GM23338 (cell line): Measurements from ENCODE around the gene TRIM24.
A peak's percentile ranks its signal among the peaks of the same experiment; 100 is the strongest.

ENCODE experiments used
- CREB1 ChIP-seq: fragments of 250-450 bp; sonication (Bioruptor Pico); IDR thresholded peaks from 2 replicates; pipeline ENCODE4 v1.5.0; 2020; ENCODE audit warnings: low read depth, mild to moderate bottlenecking, moderate library complexity
- CTCF ChIP-seq, 2 experiments: fragments of 200-600 bp in 1 of 2; sonication (generic) in 1 of 2; conservative IDR thresholded peaks; 2 replicates each; pipeline versions ENCODE4 v1.5.1 to v1.6.1; 2016 to 2017; ENCODE audit warnings: antibody characterized with exemption in 2 of 2, low read depth in 2 of 2, mild to moderate bottlenecking in 2 of 2, moderate library complexity in 1 of 2
- ETS1 ChIP-seq: IDR thresholded peaks from 2 replicates; pipeline ENCODE4 v1.6.1; 2016; ENCODE audit warnings: antibody characterized with exemption
- EZH2 ChIP-seq: fragments of 200-600 bp; sonication (generic); IDR thresholded peaks from one replicate; pipeline ENCODE4 v1.8.0; 2017; ENCODE audit warnings: antibody characterized with exemption, mild to moderate bottlenecking, low read depth; ENCODE audit not compliant: unreplicated experiment
- EZH2phosphoT487 ChIP-seq: fragments of 200-600 bp; sonication (generic); IDR thresholded peaks from one replicate; pipeline ENCODE4 v1.8.1; 2018; ENCODE audit warnings: antibody characterized with exemption; ENCODE audit not compliant: unreplicated experiment
- JUNB ChIP-seq: IDR thresholded peaks from one replicate; pipeline ENCODE4 v1.6.1; 2016; ENCODE audit warnings: antibody characterized with exemption; ENCODE audit not compliant: unreplicated experiment
- NANOG ChIP-seq: IDR thresholded peaks from 2 replicates; pipeline ENCODE4 v1.6.1; 2016; ENCODE audit warnings: antibody characterized with exemption, borderline replicate concordance
- POLR2AphosphoS5 ChIP-seq: IDR thresholded peaks from 2 replicates; pipeline ENCODE4 v1.6.1; 2016; ENCODE audit warnings: antibody characterized with exemption, low read depth
- REST ChIP-seq: IDR thresholded peaks from one replicate; pipeline ENCODE4 v1.6.1; 2018; ENCODE audit warnings: antibody characterized with exemption; ENCODE audit not compliant: unreplicated experiment
- STAT1 ChIP-seq: IDR thresholded peaks from one replicate; pipeline ENCODE4 v1.6.1; 2016; ENCODE audit warnings: antibody characterized with exemption; ENCODE audit not compliant: unreplicated experiment
- ZNF114 ChIP-seq: fragments of 250-450 bp; sonication (Bioruptor Pico); IDR thresholded peaks from 2 replicates; pipeline ENCODE4 v1.5.0; 2020; ENCODE audit warnings: mild to moderate bottlenecking, moderate library complexity
- ZNF331 ChIP-seq: fragments of 250-450 bp; sonication (Bioruptor Pico); IDR thresholded peaks from 2 replicates; pipeline ENCODE4 v1.5.0; 2020; ENCODE audit warnings: low read depth, mild to moderate bottlenecking, moderate library complexity
- ZNF462 ChIP-seq: fragments of 250-450 bp; sonication (Bioruptor Pico); IDR thresholded peaks from 2 replicates; pipeline ENCODE4 v1.5.0; 2020; ENCODE audit warnings: mild to moderate bottlenecking, moderate library complexity

- TF ChIP-seq POLR2AphosphoS5 = no peak
- TF ChIP-seq REST = no peak
- no peak for TF ChIP-seq CTCF (conservative IDR thresholded peaks at IDR 0.05; ENCODE audit: low read depth in 2 of 2)
- TF ChIP-seq EZH2phosphoT487 = no peak
- TF ChIP-seq ETS1 = no peak
- TF ChIP-seq ZNF114 (CRISPR knock-in tag) = no peak
- TF ChIP-seq NANOG = 0 out of 2 replicates have a peak, but pooled peaks have one; percentile 23
- no peak for TF ChIP-seq EZH2
- TF ChIP-seq CREB1 (CRISPR knock-in tag) = no peak
- TF ChIP-seq JUNB = no peak
- no peak for TF ChIP-seq ZNF331 (CRISPR knock-in tag)
- no peak for TF ChIP-seq STAT1
- TF ChIP-seq ZNF462 (CRISPR knock-in tag) = 0 out of 2 replicates have a peak, but pooled peaks have one; percentile 11
Measured at GRCh38 chr7:138434597-138435019, 25.5 kb upstream of the TRIM24 start.
